ENCODE measurements around the gene NAGA. TPM values are rescaled to one million over a fixed set of nuclear protein-coding genes. Genes with fewer than 3 reads are reported as not detected.
A peak's percentile ranks its signal among the peaks of the same experiment; 100 is the strongest.

The NAGA gene
- total and polyA plus RNA-seq, 9 of the 15 experiments (the other 6 are each of a cell fraction or from before 2014, with no cell fraction given) = 6.5 to 20.6 (median 17.4) TPM

GRCh38 chr22:42090596-42091454 is 20.2 kb upstream of the NAGA start, which contains the start of gene NDUFA6:
TSS of gene NDUFA6 (minus strand) at chr22:42090772. CDS start at chr22:42090744, 28 bp downstream.
- POLR2A ChIA-PET = interaction anchor here (0.5 to 2.9 kb wide), 10 partner anchors 9 to 353 kb away, joined by 3 to 43 read pairs (median 4); partner anchors contain the start of genes NAGA and SMDT1
- no peaks in the 10 kb centered on the region for H3K27me3 ChIP-seq (ENCODE audit: control insufficient read depth in 2 of 2, insufficient read depth in 2 of 2, low read length in 2 of 2)
- H2AFZ ChIP-seq (ENCODE audit: low read depth, low read length) = peak within 1 kb of the TSS; percentile 92
- in situ Hi-C loops (cut with MboI) = no loop called here
- no peaks in the 10 kb centered on the region for H3K9me1 ChIP-seq (ENCODE audit: control insufficient read depth, insufficient read depth, low read length)
- H3K4me1 ChIP-seq (replicated peaks in 1 of 2; ENCODE audit: control insufficient read depth in 2 of 2, insufficient read depth in 2 of 2, low read length in 2 of 2) = peaks cover 4 to 8% of the 10 kb centered on the region in 2 experiments; a peak in 3 of 5 replicates
- WGBS (ENCODE audit: insufficient coverage, low coverage, missing lambda C conversion rate) = under 1% methylated on average over 49 of the region's 71 CpGs
- CTCF ChIA-PET (ENCODE audit: low intra/inter-chr PET ratio) = no interaction called here
- H4K20me1 ChIP-seq (replicated peaks; ENCODE audit: control insufficient read depth, insufficient read depth, low read length) = no peaks in the 10 kb centered on the region
- peak within 1 kb of the TSS; percentile 96 for H3K4me3 ChIP-seq
- DNase-seq (ENCODE audit: extremely low read depth in 1 of 4, low spot score in 3 of 4) (peak; percentile 93 to 97 (median 95)), ATAC-seq (peak; percentile 97), FAIRE-seq (peak; percentile 99)
- H3K4me2 ChIP-seq (ENCODE audit: insufficient read depth, low read length) = peak within 1 kb of the TSS; percentile 92
- peaks cover 25% of the 10 kb centered on the region for H3K36me3 ChIP-seq (ENCODE audit: control insufficient read depth, insufficient read depth, low read length)
- TSS peak; percentile 63 for BruUV-seq (replicated peaks)
- H3K9me3 ChIP-seq (replicated peaks; ENCODE audit: control insufficient read depth, insufficient read depth, low read depth, low read length) = peaks cover 8% of the 10 kb centered on the region; the same call in 1 of the 2 replicates
- intact Hi-C loops (cut with micrococcal nuclease) = loop anchor here (2.0 kb wide), 1 partner anchor 78 kb away; no protein-coding TSS in a partner anchor
- peaks cover 38% of the 10 kb centered on the region for H3K79me2 ChIP-seq (ENCODE audit: control insufficient read depth, insufficient read depth, low read length)
- H3K27ac ChIP-seq (ENCODE audit: extremely low read depth, low read depth, low read length) = peak within 1 kb of the TSS; percentile 100
- peak within 1 kb of the TSS; percentile 99 to 100 for H3K9ac ChIP-seq (ENCODE audit: insufficient read depth in 1 of 2, low read depth in 2 of 2, low read length in 2 of 2)
- no peak for TF ChIP-seq TCFL5 (CRISPR knock-in tag; conservative IDR thresholded peaks at IDR 0.05)
- 0 out of 2 replicates have a peak, but pooled peaks have one; percentile 73 for TF ChIP-seq FOXP1 (CRISPR knock-in tag; IDR thresholded peaks at IDR 0.05)
- no peak for TF ChIP-seq ZBTB34 (CRISPR knock-in tag; IDR thresholded peaks at IDR 0.05)
- no peak for TF ChIP-seq POLR2AphosphoS2 (IDR thresholded peaks at IDR 0.05; ENCODE audit: low read length)
- 0 out of 2 replicates have a peak, but pooled peaks have one; percentile 22 for TF ChIP-seq HCFC1 (IDR thresholded peaks at IDR 0.05; ENCODE audit: low read depth, low read length)
- TF ChIP-seq POLR2G (IDR thresholded peaks at IDR 0.05; ENCODE audit: low read depth, low read length) = peak; percentile 98
- TF ChIP-seq RBFOX2 (IDR thresholded peaks at IDR 0.05; ENCODE audit: low read depth, low read length) = peak; percentile 99
- no peak for TF ChIP-seq CGGBP1 (CRISPR knock-in tag; IDR thresholded peaks at IDR 0.05)
- TF ChIP-seq ZFP30 (CRISPR knock-in tag; IDR thresholded peaks at IDR 0.05; ENCODE audit: borderline replicate concordance) = no peak
- TF ChIP-seq NCOA4 (IDR thresholded peaks at IDR 0.05; ENCODE audit: partially characterized antibody) = no peak
- no peak for TF ChIP-seq ZNF239 (CRISPR knock-in tag; IDR thresholded peaks at IDR 0.05)
- TF ChIP-seq SRSF9 (IDR thresholded peaks at IDR 0.05; ENCODE audit: borderline replicate concordance, low read depth, low read length) = no peak
- peak; percentile 81 to 87 for TF ChIP-seq MNT (conservative IDR thresholded peaks at IDR 0.05)
- TF ChIP-seq HMGXB4 (CRISPR knock-in tag; IDR thresholded peaks at IDR 0.05) = 0 out of 2 replicates have a peak, but pooled peaks have one; percentile 28
- TF ChIP-seq GTF2F1 (IDR thresholded peaks at IDR 0.05; ENCODE audit: low read depth, low read length) = peak; percentile 70; the same call in 1 of the 2 replicates

Measured in K562 (cell line).